ENCODE results near the gene CFAP77.

The CFAP77 gene

GRCh38 chr9:132546148-132547051 is 136.4 kb downstream of the CFAP77 start:
- no peak for TF ChIP-seq EZH2phosphoT487 (conservative IDR thresholded peaks at IDR 0.05; ENCODE audit: low read length)
- TF ChIP-seq, protein P1, sequence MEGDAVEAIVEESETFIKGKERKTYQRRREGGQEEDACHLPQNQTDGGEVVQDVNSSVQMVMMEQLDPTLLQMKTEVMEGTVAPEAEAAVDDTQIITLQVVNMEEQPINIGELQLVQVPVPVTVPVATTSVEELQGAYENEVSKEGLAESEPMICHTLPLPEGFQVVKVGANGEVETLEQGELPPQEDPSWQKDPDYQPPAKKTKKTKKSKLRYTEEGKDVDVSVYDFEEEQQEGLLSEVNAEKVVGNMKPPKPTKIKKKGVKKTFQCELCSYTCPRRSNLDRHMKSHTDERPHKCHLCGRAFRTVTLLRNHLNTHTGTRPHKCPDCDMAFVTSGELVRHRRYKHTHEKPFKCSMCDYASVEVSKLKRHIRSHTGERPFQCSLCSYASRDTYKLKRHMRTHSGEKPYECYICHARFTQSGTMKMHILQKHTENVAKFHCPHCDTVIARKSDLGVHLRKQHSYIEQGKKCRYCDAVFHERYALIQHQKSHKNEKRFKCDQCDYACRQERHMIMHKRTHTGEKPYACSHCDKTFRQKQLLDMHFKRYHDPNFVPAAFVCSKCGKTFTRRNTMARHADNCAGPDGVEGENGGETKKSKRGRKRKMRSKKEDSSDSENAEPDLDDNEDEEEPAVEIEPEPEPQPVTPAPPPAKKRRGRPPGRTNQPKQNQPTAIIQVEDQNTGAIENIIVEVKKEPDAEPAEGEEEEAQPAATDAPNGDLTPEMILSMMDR (IDR thresholded peaks at IDR 0.05; ENCODE audit: insufficient read depth, low read length, poor library complexity, severe bottlenecking): peak; percentile 78
- peaks cover 20% of the 10 kb centered on the region for H3F3A ChIP-seq (ENCODE audit: insufficient read depth)
- H4K20me1 ChIP-seq (ENCODE audit: low read depth, low read length): no peaks in the 10 kb centered on the region
- peak overlapping the region; percentile 51 for H3K9ac ChIP-seq (ENCODE audit: low read length)
- H3K36me3 ChIP-seq (ENCODE audit: low read length): no peaks in the 10 kb centered on the region
- H3K4me2 ChIP-seq (ENCODE audit: low read depth, low read length, poor library complexity, severe bottlenecking): peak overlapping the region; percentile 68
- H3K79me2 ChIP-seq (ENCODE audit: insufficient read depth, low read length): no peaks in the 10 kb centered on the region
- no peaks in the 10 kb centered on the region for H3K27me3 ChIP-seq (ENCODE audit: low read length)
- H2AFZ ChIP-seq (ENCODE audit: low read depth, low read length, severe bottlenecking): peak overlapping the region; percentile 63
- peak overlapping the region; percentile 98 for H3K27ac ChIP-seq (ENCODE audit: low read depth, low read length)
- H3K9me3 ChIP-seq (ENCODE audit: insufficient read depth, low read length): no peaks in the 10 kb centered on the region
- H3K4me3 ChIP-seq (ENCODE audit: insufficient read depth, low read length, poor library complexity, severe bottlenecking): peak overlapping the region; percentile 10
- no peaks in the 10 kb centered on the region for H3K9me2 ChIP-seq (replicated peaks; ENCODE audit: insufficient read depth, low read length)

DNA sequence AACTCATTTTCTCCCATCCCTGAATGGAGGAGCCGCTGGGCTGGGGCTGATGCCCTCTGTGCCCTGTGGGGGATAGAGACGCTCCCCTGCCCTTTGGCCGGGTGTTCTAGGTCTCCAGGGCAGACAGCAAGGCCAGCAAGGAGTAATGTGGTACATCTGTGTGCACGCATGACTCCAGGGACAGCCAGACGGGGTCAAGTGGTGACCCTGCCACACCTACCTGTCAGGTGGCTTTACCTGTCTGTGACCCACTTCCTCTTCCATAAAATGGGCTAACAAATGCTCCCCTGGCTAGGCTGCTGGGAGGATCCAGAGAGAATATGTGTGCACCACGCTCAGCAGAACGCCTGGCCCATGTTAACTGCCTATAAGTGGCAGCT is 137.0 kb downstream of the CFAP77 start:
- Histone ChIP-seq H3K36me3 (ENCODE audit: low read length) (no peaks in the 10 kb centered on the region), H3K27me3 (ENCODE audit: low read length) (no peaks in the 10 kb centered on the region), H3K9ac (ENCODE audit: low read length) (peak overlapping the region; percentile 51), H2AFZ (ENCODE audit: low read depth, low read length, severe bottlenecking) (peak overlapping the region; percentile 7), H3K27ac (ENCODE audit: low read depth, low read length) (peak overlapping the region; percentile 98), H3K79me2 (ENCODE audit: insufficient read depth, low read length) (no peaks in the 10 kb centered on the region), H3K9me2 (replicated peaks; ENCODE audit: insufficient read depth, low read length) (no peaks in the 10 kb centered on the region), H4K20me1 (ENCODE audit: low read depth, low read length) (no peaks in the 10 kb centered on the region), H3K4me2 (ENCODE audit: low read depth, low read length, poor library complexity, severe bottlenecking) (peak overlapping the region; percentile 68), H3F3A (ENCODE audit: insufficient read depth) (peaks cover 20% of the 10 kb centered on the region), H3K9me3 (ENCODE audit: insufficient read depth, low read length) (no peaks in the 10 kb centered on the region), H3K4me3 (ENCODE audit: insufficient read depth, low read length, poor library complexity, severe bottlenecking) (no peak overlapping the region)
- TF ChIP-seq, protein P1 (IDR thresholded peaks at IDR 0.05; ENCODE audit: insufficient read depth, low read length, poor library complexity, severe bottlenecking): no peak
- no peak for TF ChIP-seq EZH2phosphoT487 (conservative IDR thresholded peaks at IDR 0.05; ENCODE audit: low read length)

GRCh38 chr9:132547436-132547835 is 137.4 kb downstream of the CFAP77 start:
- Histone ChIP-seq H3K36me3 (ENCODE audit: low read length) (no peaks in the 10 kb centered on the region), H3K27ac (ENCODE audit: low read depth, low read length) (peak overlapping the region; percentile 98), H4K20me1 (ENCODE audit: low read depth, low read length) (no peaks in the 10 kb centered on the region), H3K9me3 (ENCODE audit: insufficient read depth, low read length) (no peaks in the 10 kb centered on the region), H3K4me3 (ENCODE audit: insufficient read depth, low read length, poor library complexity, severe bottlenecking) (peak overlapping the region; percentile 3), H3K9ac (ENCODE audit: low read length) (peak overlapping the region; percentile 51), H2AFZ (ENCODE audit: low read depth, low read length, severe bottlenecking) (peak overlapping the region; percentile 7), H3K79me2 (ENCODE audit: insufficient read depth, low read length) (no peaks in the 10 kb centered on the region), H3K27me3 (ENCODE audit: low read length) (no peaks in the 10 kb centered on the region), H3F3A (ENCODE audit: insufficient read depth) (peaks cover 20% of the 10 kb centered on the region), H3K4me2 (ENCODE audit: low read depth, low read length, poor library complexity, severe bottlenecking) (peak overlapping the region; percentile 68), H3K9me2 (replicated peaks; ENCODE audit: insufficient read depth, low read length) (no peaks in the 10 kb centered on the region)
- TF ChIP-seq, protein P1 (IDR thresholded peaks at IDR 0.05; ENCODE audit: insufficient read depth, low read length, poor library complexity, severe bottlenecking): no peak
- no peak for TF ChIP-seq EZH2phosphoT487 (conservative IDR thresholded peaks at IDR 0.05; ENCODE audit: low read length)

Measured in SU-DHL-6 (cell line).